Measurements from ENCODE around the gene SELENOT. TPM values are rescaled to one million over a fixed set of nuclear protein-coding genes. Genes with fewer than 3 reads are reported as not detected.

SELENOT gene, protein sequence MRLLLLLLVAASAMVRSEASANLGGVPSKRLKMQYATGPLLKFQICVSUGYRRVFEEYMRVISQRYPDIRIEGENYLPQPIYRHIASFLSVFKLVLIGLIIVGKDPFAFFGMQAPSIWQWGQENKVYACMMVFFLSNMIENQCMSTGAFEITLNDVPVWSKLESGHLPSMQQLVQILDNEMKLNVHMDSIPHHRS
- 102 TPM for total RNA-seq
- 100 to 1,000 TPM; 301 to 418 (median 321) TPM for polyA plus RNA-seq

DNA sequence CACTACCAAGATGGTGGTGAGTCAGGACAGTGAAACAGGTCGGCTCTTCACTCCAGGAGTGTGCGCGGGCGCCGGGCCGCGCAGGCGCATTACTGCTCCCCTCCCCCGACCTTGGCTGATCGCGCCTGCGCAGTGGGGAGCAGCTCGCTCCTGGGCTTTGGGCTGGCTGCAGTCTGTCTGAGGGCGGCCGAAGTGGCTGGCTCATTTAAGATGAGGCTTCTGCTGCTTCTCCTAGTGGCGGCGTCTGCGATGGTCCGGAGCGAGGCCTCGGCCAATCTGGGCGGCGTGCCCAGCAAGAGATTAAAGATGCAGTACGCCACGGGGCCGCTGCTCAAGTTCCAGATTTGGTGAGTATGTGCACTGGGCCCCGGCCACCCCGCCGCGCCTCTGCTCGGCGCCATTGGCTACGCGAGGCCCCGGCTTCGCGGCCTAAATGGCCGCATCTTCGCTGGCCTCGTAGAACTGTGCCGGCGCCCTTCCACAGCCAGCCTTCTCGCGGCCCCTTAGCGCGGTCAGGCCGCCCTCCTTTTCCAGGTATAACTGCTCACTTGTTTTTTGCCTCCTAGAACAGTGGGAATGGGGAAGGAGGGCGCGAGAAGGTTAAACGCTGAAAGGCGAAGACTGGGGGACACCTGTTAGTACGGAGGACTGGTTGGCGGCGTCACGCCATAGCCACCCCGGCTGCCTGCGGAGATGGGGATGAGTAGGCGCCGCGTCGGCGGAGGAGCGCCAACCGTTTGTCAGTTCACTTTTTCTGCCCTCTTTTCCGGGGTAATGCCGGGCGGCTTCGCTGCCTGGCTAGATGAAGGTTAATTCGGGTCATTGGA, at the start of gene SELENOT:
SELENOT (plus strand) TSS at position 169 of the 827 bp plus-strand sequence; CDS start at position 211, 42 bp downstream.
- Histone ChIP-seq H3K4me1 (ENCODE audit: control insufficient read depth, insufficient read depth, low read length, poor library complexity, severe bottlenecking) (peaks cover 46% of the 10 kb centered on the region), H3K27ac (ENCODE audit: insufficient read depth, low read length, poor library complexity, severe bottlenecking) (peak within 1 kb of the TSS; percentile 98), H3K9me3 (ENCODE audit: control insufficient read depth in 2 of 2, low read length in 2 of 2) (no peaks in the 10 kb centered on the region), H3K4me3 (ENCODE audit: low read depth, low read length) (peak within 1 kb of the TSS; percentile 96), H3K36me3 (ENCODE audit: control insufficient read depth, insufficient read depth, low read length) (peaks cover 11% of the 10 kb centered on the region), H3K27me3 (ENCODE audit: control insufficient read depth, insufficient read depth, low read length) (no peaks in the 10 kb centered on the region)
- Mint-ChIP-seq H3K4me1 (peaks cover 41 to 72% (median 57%) of the 10 kb centered on the region in 4 donors), H3K27ac (peak within 1 kb of the TSS; percentile 93 to 100 (median 99)), H3K36me3 (peaks cover 18% of the 10 kb centered on the region), H3K27me3 (peaks cover 12% of the 10 kb centered on the region), H3K9me3 (peaks cover 0 to 4% (median 0%) of the 10 kb centered on the region in 7 donors), H3K4me3 (peak within 1 kb of the TSS; percentile 94 to 99 (median 96))
- ATAC-seq (ENCODE audit: low read depth in 2 of 2): peak; percentile 86
- peak; percentile 90 to 96 (median 96) for DNase-seq

DNA sequence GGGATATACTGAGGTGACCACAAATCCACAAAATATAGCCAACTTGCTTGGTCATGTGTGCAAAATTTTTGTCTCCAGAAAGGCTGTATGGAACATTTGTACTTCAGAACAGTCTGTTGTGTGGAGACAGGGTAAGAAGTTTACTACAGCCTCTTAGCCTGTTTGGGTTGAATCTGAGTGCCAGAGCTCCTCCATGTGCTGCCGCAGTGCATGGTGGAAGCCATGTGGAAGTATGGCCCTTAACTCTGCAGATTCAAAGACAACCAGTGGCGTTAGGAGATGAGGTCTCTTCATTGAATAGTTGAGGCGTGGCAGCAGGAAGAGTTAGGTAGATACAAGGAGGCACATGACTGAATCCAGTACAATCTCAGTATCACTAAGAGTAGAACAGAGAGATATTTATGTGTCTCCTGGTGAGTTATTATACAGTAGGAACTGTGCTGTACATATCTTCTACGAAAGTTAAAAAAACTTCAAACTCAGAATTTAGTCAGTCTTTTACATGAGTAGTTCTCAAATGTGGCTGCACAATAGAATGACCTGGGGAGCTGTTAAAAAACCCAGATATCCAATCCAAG, 47.2 kb upstream of the SELENOT start:
- no peaks in the 10 kb centered on the region for H3K9me3 ChIP-seq (ENCODE audit: control insufficient read depth in 2 of 2, low read length in 2 of 2)
- no peaks in the 10 kb centered on the region for H3K27me3 ChIP-seq (ENCODE audit: control insufficient read depth, insufficient read depth, low read length)
- Mint-ChIP-seq H3K36me3 (peaks cover 41% of the 10 kb centered on the region), H3K4me1 (peaks cover 39 to 44% (median 41%) of the 10 kb centered on the region in 4 donors), H3K27ac (peak overlapping the region in 1 of 3 donors; percentile 56), H3K9me3 (no peaks in the 10 kb centered on the region), H3K4me3 (peak overlapping the region in 1 of 4 donors; percentile 19), H3K27me3 (no peaks in the 10 kb centered on the region)
- H3K36me3 ChIP-seq (ENCODE audit: control insufficient read depth, insufficient read depth, low read length): peaks cover 46% of the 10 kb centered on the region
- no peak overlapping the region for H3K4me3 ChIP-seq (ENCODE audit: low read depth, low read length)
- DNase-seq (no peak), ATAC-seq (ENCODE audit: low read depth in 2 of 2) (no peak)
- no peaks in the 10 kb centered on the region for H3K4me1 ChIP-seq (ENCODE audit: control insufficient read depth, insufficient read depth, low read length, poor library complexity, severe bottlenecking)
- H3K27ac ChIP-seq (ENCODE audit: insufficient read depth, low read length, poor library complexity, severe bottlenecking): no peak overlapping the region

DNA sequence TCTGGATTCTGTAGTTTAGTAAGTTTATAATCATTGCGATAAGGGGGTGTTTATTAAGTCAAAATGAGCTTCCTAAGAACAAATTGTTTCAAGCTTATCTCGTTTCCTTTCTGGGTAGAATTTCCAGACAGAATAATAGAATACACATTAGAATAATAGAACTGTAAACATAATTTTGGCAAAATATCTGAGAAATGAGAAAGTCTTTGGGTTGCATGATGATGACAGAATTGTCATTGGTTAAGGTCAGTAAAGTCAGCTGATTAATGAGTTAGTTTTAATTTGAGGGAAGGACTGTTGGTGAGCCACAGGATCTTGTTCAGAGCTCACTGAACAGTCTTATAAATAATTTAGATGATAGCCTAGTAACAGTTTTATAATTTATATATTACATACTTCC, 46.3 kb upstream of the SELENOT start:
- no peaks in the 10 kb centered on the region for H3K27me3 Mint-ChIP-seq
- H3K27ac Mint-ChIP-seq: peak overlapping the region in 1 of 3 donors; percentile 29
- Histone ChIP-seq H3K4me1 (ENCODE audit: control insufficient read depth, insufficient read depth, low read length, poor library complexity, severe bottlenecking) (no peaks in the 10 kb centered on the region), H3K27ac (ENCODE audit: insufficient read depth, low read length, poor library complexity, severe bottlenecking) (no peak overlapping the region), H3K4me3 (ENCODE audit: low read depth, low read length) (no peak overlapping the region), H3K27me3 (ENCODE audit: control insufficient read depth, insufficient read depth, low read length) (no peaks in the 10 kb centered on the region), H3K36me3 (ENCODE audit: control insufficient read depth, insufficient read depth, low read length) (peaks cover 46% of the 10 kb centered on the region), H3K9me3 (ENCODE audit: control insufficient read depth in 2 of 2, low read length in 2 of 2) (no peaks in the 10 kb centered on the region)
- H3K9me3 Mint-ChIP-seq: no peaks in the 10 kb centered on the region
- no peak overlapping the region for H3K4me3 Mint-ChIP-seq
- DNase-seq: no peak
- peaks cover 37 to 40% (median 38%) of the 10 kb centered on the region in 4 donors for H3K4me1 Mint-ChIP-seq
- peaks cover 39% of the 10 kb centered on the region for H3K36me3 Mint-ChIP-seq
- no peak for ATAC-seq (ENCODE audit: low read depth in 2 of 2)

DNA sequence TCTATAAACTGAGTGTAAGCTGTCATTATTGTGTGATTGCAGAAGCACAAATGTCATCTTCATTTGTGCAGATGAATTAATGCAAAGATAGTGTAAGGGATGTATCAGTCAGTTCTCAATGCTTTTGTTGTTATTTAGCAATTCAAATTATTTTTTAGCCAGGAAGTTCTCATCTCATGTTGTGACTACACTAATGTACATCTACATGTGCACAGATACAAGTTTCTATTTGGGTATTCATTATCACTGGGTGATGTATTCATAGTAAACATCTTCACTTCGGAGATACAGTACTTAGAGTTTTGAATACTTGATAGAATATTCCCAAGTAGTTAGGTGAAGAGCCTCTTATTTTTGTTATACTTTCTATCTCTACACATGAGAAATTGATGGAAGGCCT, 45.4 kb upstream of the SELENOT start:
- Mint-ChIP-seq H3K4me1 (peaks cover 36 to 39% (median 37%) of the 10 kb centered on the region in 4 donors), H3K27ac (no peak overlapping the region), H3K4me3 (no peak overlapping the region), H3K27me3 (no peaks in the 10 kb centered on the region), H3K36me3 (peaks cover 37% of the 10 kb centered on the region), H3K9me3 (no peaks in the 10 kb centered on the region)
- ATAC-seq (ENCODE audit: low read depth in 2 of 2) (no peak), DNase-seq (no peak)
- Histone ChIP-seq H3K4me3 (ENCODE audit: low read depth, low read length) (no peak overlapping the region), H3K9me3 (ENCODE audit: control insufficient read depth in 2 of 2, low read length in 2 of 2) (no peaks in the 10 kb centered on the region), H3K4me1 (ENCODE audit: control insufficient read depth, insufficient read depth, low read length, poor library complexity, severe bottlenecking) (no peaks in the 10 kb centered on the region), H3K27ac (ENCODE audit: insufficient read depth, low read length, poor library complexity, severe bottlenecking) (no peak overlapping the region), H3K36me3 (ENCODE audit: control insufficient read depth, insufficient read depth, low read length) (peaks cover 43% of the 10 kb centered on the region), H3K27me3 (ENCODE audit: control insufficient read depth, insufficient read depth, low read length) (no peaks in the 10 kb centered on the region)

DNA sequence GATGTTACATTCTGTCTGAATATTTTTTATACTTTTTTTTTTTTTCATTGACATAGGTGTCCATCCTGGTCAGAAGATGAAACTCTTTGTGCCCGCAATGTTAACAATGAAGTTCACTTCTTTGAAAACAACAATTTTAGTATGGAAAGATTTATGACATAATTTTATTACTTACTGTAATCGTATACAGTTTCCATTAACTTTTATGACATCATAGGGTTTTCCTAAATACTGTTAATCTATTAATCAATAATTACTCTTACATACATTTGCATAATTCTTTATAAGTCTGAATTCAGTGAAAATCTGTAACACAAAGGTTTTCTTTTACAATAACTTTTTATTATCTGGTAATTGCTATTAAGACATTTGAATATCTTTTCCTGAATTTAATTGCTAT, 38.9 kb upstream of the SELENOT start:
- DNase-seq: no peak
- Mint-ChIP-seq H3K27me3 (no peaks in the 10 kb centered on the region), H3K27ac (no peak overlapping the region), H3K4me1 (peaks cover 5 to 28% (median 9%) of the 10 kb centered on the region in 4 donors), H3K36me3 (peaks cover 13% of the 10 kb centered on the region), H3K9me3 (peaks cover 0 to 1% (median 0%) of the 10 kb centered on the region in 7 donors), H3K4me3 (no peak overlapping the region)
- Histone ChIP-seq H3K4me1 (ENCODE audit: control insufficient read depth, insufficient read depth, low read length, poor library complexity, severe bottlenecking) (no peaks in the 10 kb centered on the region), H3K36me3 (ENCODE audit: control insufficient read depth, insufficient read depth, low read length) (peaks cover 59% of the 10 kb centered on the region), H3K9me3 (ENCODE audit: control insufficient read depth in 2 of 2, low read length in 2 of 2) (no peaks in the 10 kb centered on the region), H3K27ac (ENCODE audit: insufficient read depth, low read length, poor library complexity, severe bottlenecking) (no peak overlapping the region), H3K4me3 (ENCODE audit: low read depth, low read length) (no peak overlapping the region), H3K27me3 (ENCODE audit: control insufficient read depth, insufficient read depth, low read length) (no peaks in the 10 kb centered on the region)
- no peak for ATAC-seq (ENCODE audit: low read depth in 2 of 2)

DNA sequence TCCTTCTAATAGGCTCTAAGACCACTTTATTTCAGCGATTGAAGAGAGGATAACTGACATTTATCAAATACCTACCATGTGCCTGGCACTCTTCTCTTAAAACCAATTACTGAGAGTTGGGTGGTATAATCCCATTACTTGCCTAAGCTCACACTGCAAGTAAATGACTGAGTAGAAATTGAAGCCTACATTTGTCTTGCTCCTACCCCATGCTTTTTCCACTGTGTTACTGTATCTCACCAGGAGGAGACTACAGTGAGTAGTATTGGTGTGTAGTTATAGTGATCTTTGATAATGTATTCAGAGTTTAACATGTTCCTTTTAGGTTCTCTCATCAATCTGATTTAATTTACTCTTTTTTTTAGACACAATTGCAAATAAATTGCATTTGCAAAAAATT, 35.8 kb upstream of the SELENOT start:
- Mint-ChIP-seq H3K27ac (no peak overlapping the region), H3K36me3 (peaks cover 29% of the 10 kb centered on the region), H3K27me3 (no peaks in the 10 kb centered on the region), H3K4me3 (no peak overlapping the region), H3K4me1 (peaks cover 0 to 24% (median 2%) of the 10 kb centered on the region in 4 donors), H3K9me3 (peaks cover 0 to 1% (median 0%) of the 10 kb centered on the region in 7 donors)
- Histone ChIP-seq H3K27ac (ENCODE audit: insufficient read depth, low read length, poor library complexity, severe bottlenecking) (no peak overlapping the region), H3K27me3 (ENCODE audit: control insufficient read depth, insufficient read depth, low read length) (no peaks in the 10 kb centered on the region), H3K36me3 (ENCODE audit: control insufficient read depth, insufficient read depth, low read length) (peaks cover 74% of the 10 kb centered on the region), H3K4me1 (ENCODE audit: control insufficient read depth, insufficient read depth, low read length, poor library complexity, severe bottlenecking) (no peaks in the 10 kb centered on the region), H3K4me3 (ENCODE audit: low read depth, low read length) (no peak overlapping the region), H3K9me3 (ENCODE audit: control insufficient read depth in 2 of 2, low read length in 2 of 2) (no peaks in the 10 kb centered on the region)
- DNase-seq: no peak
- no peak for ATAC-seq (ENCODE audit: low read depth in 2 of 2)

DNA sequence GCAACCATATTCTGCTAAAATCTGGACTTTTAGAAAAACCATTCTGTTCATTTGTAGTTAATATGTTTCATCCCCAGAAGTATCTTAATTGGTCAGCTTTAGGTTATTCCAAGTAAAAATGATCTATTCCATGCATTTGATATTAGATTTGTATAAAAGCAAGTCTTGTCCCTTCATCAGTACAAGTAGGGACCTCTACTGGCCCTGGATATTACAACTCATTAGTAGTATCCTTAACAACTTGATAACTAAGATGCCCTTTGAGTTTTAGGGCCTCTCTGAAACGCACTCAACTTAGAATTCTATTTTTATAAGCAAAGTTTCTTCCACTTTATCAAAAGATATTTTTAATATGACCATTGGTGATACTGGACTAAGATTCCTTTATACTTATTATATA, 25.3 kb upstream of the SELENOT start:
- H3K4me1 ChIP-seq (ENCODE audit: control insufficient read depth, insufficient read depth, low read length, poor library complexity, severe bottlenecking): peaks cover under 1% of the 10 kb centered on the region
- H3K27me3 ChIP-seq (ENCODE audit: control insufficient read depth, insufficient read depth, low read length): no peaks in the 10 kb centered on the region
- peaks cover 41% of the 10 kb centered on the region for H3K36me3 ChIP-seq (ENCODE audit: control insufficient read depth, insufficient read depth, low read length)
- DNase-seq (no peak), ATAC-seq (ENCODE audit: low read depth in 2 of 2) (no peak)
- Mint-ChIP-seq H3K27ac (no peak overlapping the region), H3K9me3 (no peaks in the 10 kb centered on the region), H3K27me3 (no peaks in the 10 kb centered on the region), H3K4me1 (peaks cover 22 to 33% (median 24%) of the 10 kb centered on the region in 4 donors), H3K4me3 (no peak overlapping the region), H3K36me3 (peaks cover 25% of the 10 kb centered on the region)
- no peak overlapping the region for H3K27ac ChIP-seq (ENCODE audit: insufficient read depth, low read length, poor library complexity, severe bottlenecking)
- no peaks in the 10 kb centered on the region for H3K9me3 ChIP-seq (ENCODE audit: control insufficient read depth in 2 of 2, low read length in 2 of 2)
- no peak overlapping the region for H3K4me3 ChIP-seq (ENCODE audit: low read depth, low read length)

All from CD4-positive, CD25-positive, alpha-beta regulatory T cell (primary cell).